SU-DHL-6 (cell line): ENCODE data around the gene CMSS1.

Experiments used
- EZH2phosphoT487 ChIP-seq: fragments of 200-600 bp; sonication (generic), shearing (Covaris generic); conservative IDR thresholded peaks from 2 replicates; pipeline ENCODE4 v1.6.1; 2018; ENCODE audit warnings: mild to moderate bottlenecking, antibody characterized with exemption, low read length, moderate library complexity, mixed read lengths
- TF ChIP-seq, protein P1 (sequence below): fragments of 200-600 bp; sonication (generic); IDR thresholded peaks from one replicate; pipeline ENCODE4 v1.5.1; 2017; ENCODE audit warnings: antibody characterized with exemption, mild to moderate bottlenecking, low read length, moderate library complexity; ENCODE audit not compliant: insufficient read depth, poor library complexity, severe bottlenecking

DNA sequence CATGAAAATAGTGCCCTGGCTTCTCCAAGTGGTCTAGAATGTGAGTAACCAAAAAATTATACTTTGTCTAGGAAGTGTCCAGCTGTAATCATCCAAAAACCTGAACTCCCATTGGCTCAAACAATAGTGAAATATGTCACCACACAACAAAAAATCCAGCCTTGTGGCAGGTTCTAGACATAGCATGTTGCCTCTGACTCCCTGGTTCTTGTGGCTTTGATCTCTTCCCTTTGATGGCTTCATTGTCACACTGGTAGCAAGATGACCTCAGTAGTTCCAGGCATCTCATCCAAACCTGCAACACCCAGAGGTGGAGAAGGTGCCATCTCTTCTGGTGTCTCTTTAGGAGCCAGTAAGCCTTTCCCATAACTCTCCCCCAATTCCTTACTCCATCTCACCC, 74.7 kb downstream of the CMSS1 start:
- TF ChIP-seq, protein P1, sequence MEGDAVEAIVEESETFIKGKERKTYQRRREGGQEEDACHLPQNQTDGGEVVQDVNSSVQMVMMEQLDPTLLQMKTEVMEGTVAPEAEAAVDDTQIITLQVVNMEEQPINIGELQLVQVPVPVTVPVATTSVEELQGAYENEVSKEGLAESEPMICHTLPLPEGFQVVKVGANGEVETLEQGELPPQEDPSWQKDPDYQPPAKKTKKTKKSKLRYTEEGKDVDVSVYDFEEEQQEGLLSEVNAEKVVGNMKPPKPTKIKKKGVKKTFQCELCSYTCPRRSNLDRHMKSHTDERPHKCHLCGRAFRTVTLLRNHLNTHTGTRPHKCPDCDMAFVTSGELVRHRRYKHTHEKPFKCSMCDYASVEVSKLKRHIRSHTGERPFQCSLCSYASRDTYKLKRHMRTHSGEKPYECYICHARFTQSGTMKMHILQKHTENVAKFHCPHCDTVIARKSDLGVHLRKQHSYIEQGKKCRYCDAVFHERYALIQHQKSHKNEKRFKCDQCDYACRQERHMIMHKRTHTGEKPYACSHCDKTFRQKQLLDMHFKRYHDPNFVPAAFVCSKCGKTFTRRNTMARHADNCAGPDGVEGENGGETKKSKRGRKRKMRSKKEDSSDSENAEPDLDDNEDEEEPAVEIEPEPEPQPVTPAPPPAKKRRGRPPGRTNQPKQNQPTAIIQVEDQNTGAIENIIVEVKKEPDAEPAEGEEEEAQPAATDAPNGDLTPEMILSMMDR = no peak
- no peak for TF ChIP-seq EZH2phosphoT487
